Trophoblast cell (in vitro differentiated cells and primary cell): ENCODE results near the gene BUB1B.

Source experiments
- DNase-seq, 2 donors: peaks; one replicate each; pipeline ENCODE4 v3.0.0-alpha.2; 2016
- H2AFZ ChIP-seq: 2 replicates; pipeline ENCODE4 v1.6.1; 2013; ENCODE audit warnings: low read length, moderate library complexity, mild to moderate bottlenecking; ENCODE audit not compliant: insufficient read depth, poor library complexity
- H2AK5ac ChIP-seq: 2 replicates; pipeline ENCODE4 v1.6.1; 2013; ENCODE audit warnings: mild to moderate bottlenecking, low read length
- H2BK120ac ChIP-seq: 2 replicates; pipeline ENCODE4 v1.6.1; 2013; ENCODE audit warnings: low read length, mild to moderate bottlenecking, moderate library complexity; ENCODE audit not compliant: insufficient read depth, poor library complexity
- H2BK12ac ChIP-seq: 2 replicates; pipeline ENCODE4 v1.6.1; 2013; ENCODE audit warnings: mild to moderate bottlenecking, low read length, moderate library complexity
- H2BK5ac ChIP-seq: 2 replicates; pipeline ENCODE4 v1.6.1; 2013; ENCODE audit warnings: low read length, low read depth, moderate library complexity, mild to moderate bottlenecking; ENCODE audit not compliant: poor library complexity
- H3K14ac ChIP-seq: 2 replicates; pipeline ENCODE4 v1.6.1; 2013; ENCODE audit warnings: mild to moderate bottlenecking, low read length
- H3K18ac ChIP-seq: 2 replicates; pipeline ENCODE4 v1.6.1; 2013; ENCODE audit warnings: mild to moderate bottlenecking, low read length
- H3K23ac ChIP-seq: 2 replicates; pipeline ENCODE4 v1.6.1; 2013; ENCODE audit warnings: low read length
- H3K27ac ChIP-seq: 2 replicates; pipeline ENCODE4 v1.5.1; 2013; ENCODE audit warnings: low read depth, mild to moderate bottlenecking, inconsistent platforms, low read length, moderate library complexity
- H3K27me3 ChIP-seq: 2 replicates; pipeline ENCODE4 v1.6.1; 2013; ENCODE audit warnings: inconsistent platforms, mild to moderate bottlenecking, low read length, moderate library complexity; ENCODE audit not compliant: insufficient read depth
- H3K36me3 ChIP-seq, 2 experiments: 1 replicate in 1 of 2; 2 replicates in 1 of 2; pipeline ENCODE4 v1.6.1; 2013; ENCODE audit warnings: low read length in 2 of 2, mild to moderate bottlenecking in 2 of 2, moderate library complexity in 1 of 2; ENCODE audit not compliant: insufficient read depth in 2 of 2, control insufficient read depth in 1 of 2
- H3K4ac ChIP-seq: 2 replicates; pipeline ENCODE4 v1.6.1; 2013; ENCODE audit warnings: low read depth, mild to moderate bottlenecking, low read length, moderate library complexity
- H3K4me1 ChIP-seq, 2 experiments: 1 replicate in 1 of 2; 2 replicates in 1 of 2; pipeline ENCODE4 v1.6.1; 2013; ENCODE audit warnings: low read length in 2 of 2, mild to moderate bottlenecking in 2 of 2, moderate library complexity in 1 of 2; ENCODE audit not compliant: insufficient read depth in 2 of 2, control insufficient read depth in 1 of 2
- H3K4me2 ChIP-seq: 2 replicates; pipeline ENCODE4 v1.6.1; 2013; ENCODE audit warnings: inconsistent platforms, mild to moderate bottlenecking, low read length, moderate library complexity
- H3K4me3 ChIP-seq: 2 replicates; pipeline ENCODE4 v1.5.1; 2013; ENCODE audit warnings: mild to moderate bottlenecking, low read depth, low read length, inconsistent platforms
- H3K79me1 ChIP-seq: one replicate; pipeline ENCODE4 v1.6.1; 2013; ENCODE audit warnings: low read length
- H3K79me2 ChIP-seq: 2 replicates; pipeline ENCODE4 v1.6.1; 2013; ENCODE audit warnings: low read length, mild to moderate bottlenecking; ENCODE audit not compliant: control insufficient read depth, insufficient read depth, poor library complexity
- H3K9ac ChIP-seq: 2 replicates; pipeline ENCODE4 v1.6.1; 2013; ENCODE audit warnings: mild to moderate bottlenecking, low read length
- H3K9me3 ChIP-seq: 2 replicates; pipeline ENCODE4 v1.6.1; 2013; ENCODE audit warnings: low read depth, mild to moderate bottlenecking, control low read depth, inconsistent platforms, low read length; ENCODE audit not compliant: insufficient read depth
- H4K12ac ChIP-seq: 2 replicates; pipeline ENCODE4 v1.6.1; 2013; ENCODE audit warnings: low read depth, mild to moderate bottlenecking, low read length, moderate library complexity
- H4K8ac ChIP-seq: 2 replicates; pipeline ENCODE4 v1.6.1; 2013; ENCODE audit warnings: low read depth, mild to moderate bottlenecking, low read length, moderate library complexity
- H4K91ac ChIP-seq: one replicate; pipeline ENCODE4 v1.6.1; 2013; ENCODE audit warnings: low read depth, mild to moderate bottlenecking, low read length, moderate library complexity
- WGBS: extraction: QIAGEN DNeasy Blood & Tissue Kit; methylation state at CpG from one replicate; pipeline ENCODE4 v1.1.7; 2013; ENCODE audit warnings: missing lambda C conversion rate; ENCODE audit not compliant: insufficient read length, insufficient coverage; ENCODE audit errors: extremely low coverage; 5-methylcytosine and 5-hydroxymethylcytosine counted together

Gene BUB1B

GRCh38 chr15:40146037-40146436 is 14.8 kb upstream of the BUB1B start:
- Histone ChIP-seq H3K14ac (no peak overlapping the region), H2BK5ac (no peak overlapping the region), H3K4me2 (no peak overlapping the region), H4K8ac (no peak overlapping the region), H3K4me1 (peaks cover 3 to 4% of the 10 kb centered on the region in 2 experiments), H4K12ac (no peak overlapping the region), H3K9ac (no peak overlapping the region), H2BK120ac (no peak overlapping the region), H3K23ac (no peak overlapping the region), H3K4ac (no peak overlapping the region), H2BK12ac (no peak overlapping the region), H3K9me3 (no peaks in the 10 kb centered on the region), H2AFZ (no peak overlapping the region), H3K36me3 (no peaks in the 10 kb centered on the region), H2AK5ac (no peak overlapping the region), H3K79me2 (no peaks in the 10 kb centered on the region), H3K79me1 (no peaks in the 10 kb centered on the region), H3K27me3 (no peaks in the 10 kb centered on the region), H4K91ac (no peak overlapping the region), H3K27ac (no peak overlapping the region), H3K4me3 (no peak overlapping the region), H3K18ac (no peak overlapping the region)
- whole genome bisulfite sequencing = no CpG with 5 or more reads among the region's 4 CpGs
- peak in 1 of 2 donors; percentile 28 for DNase-seq

DNA sequence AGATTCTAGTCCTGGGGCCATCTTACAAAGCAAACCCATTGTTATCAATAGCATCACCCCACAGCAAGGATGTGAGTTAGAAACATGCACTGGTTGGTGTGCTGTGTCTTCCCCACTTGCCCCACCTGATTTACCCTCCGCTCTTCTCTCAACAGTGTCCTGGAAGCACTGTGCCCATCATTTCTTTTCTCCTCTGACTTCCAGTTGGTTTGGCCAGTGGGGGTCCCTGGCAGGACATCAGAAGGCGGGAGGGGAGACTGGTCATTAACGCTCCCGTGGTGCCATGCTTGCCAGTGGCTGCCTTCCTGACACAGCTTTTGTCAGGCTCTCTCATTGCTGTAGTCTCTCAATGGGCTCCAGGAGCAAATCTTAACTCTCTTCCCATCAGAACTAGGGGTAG is 11.5 kb upstream of the BUB1B start:
- DNase-seq = no peak
- no peak overlapping the region for H2BK120ac ChIP-seq
- no peak overlapping the region for H3K4ac ChIP-seq
- H3K27me3 ChIP-seq = no peaks in the 10 kb centered on the region
- H4K8ac ChIP-seq = no peak overlapping the region
- H3K23ac ChIP-seq = no peak overlapping the region
- H3K18ac ChIP-seq = no peak overlapping the region
- H3K9ac ChIP-seq = no peak overlapping the region
- H3K9me3 ChIP-seq = no peaks in the 10 kb centered on the region
- no peak overlapping the region for H3K14ac ChIP-seq
- H2AFZ ChIP-seq = no peak overlapping the region
- no peak overlapping the region for H3K27ac ChIP-seq
- peaks cover 3 to 4% of the 10 kb centered on the region in 2 experiments for H3K4me1 ChIP-seq
- H4K12ac ChIP-seq = no peak overlapping the region
- no peak overlapping the region for H4K91ac ChIP-seq
- no peaks in the 10 kb centered on the region for H3K79me1 ChIP-seq
- H3K4me2 ChIP-seq = no peak overlapping the region
- no CpG with 5 or more reads among the region's 4 CpGs for whole genome bisulfite sequencing
- no peaks in the 10 kb centered on the region for H3K79me2 ChIP-seq
- H3K4me3 ChIP-seq = no peak overlapping the region
- H2AK5ac ChIP-seq = no peak overlapping the region
- no peak overlapping the region for H2BK12ac ChIP-seq
- H2BK5ac ChIP-seq = no peak overlapping the region
- no peaks in the 10 kb centered on the region for H3K36me3 ChIP-seq

GRCh38 chr15:40150163-40150925 is 10.5 kb upstream of the BUB1B start:
- H2BK120ac ChIP-seq = no peak overlapping the region
- no CpG with 5 or more reads among the region's 9 CpGs for WGBS
- no peaks in the 10 kb centered on the region for H3K79me2 ChIP-seq
- H3K36me3 ChIP-seq = no peaks in the 10 kb centered on the region
- no peaks in the 10 kb centered on the region for H3K27me3 ChIP-seq
- H3K23ac ChIP-seq = no peak overlapping the region
- no peaks in the 10 kb centered on the region for H3K9me3 ChIP-seq
- H2BK5ac ChIP-seq = no peak overlapping the region
- no peak overlapping the region for H2AFZ ChIP-seq
- no peak overlapping the region for H3K18ac ChIP-seq
- peaks cover 4 to 11% of the 10 kb centered on the region in 2 experiments for H3K4me1 ChIP-seq
- no peak overlapping the region for H3K14ac ChIP-seq
- no peak overlapping the region for H4K12ac ChIP-seq
- H3K4me2 ChIP-seq = no peak overlapping the region
- H3K27ac ChIP-seq = no peak overlapping the region
- H3K79me1 ChIP-seq = peaks cover under 1% of the 10 kb centered on the region
- H2BK12ac ChIP-seq = no peak overlapping the region
- H3K4ac ChIP-seq = no peak overlapping the region
- no peak overlapping the region for H3K9ac ChIP-seq
- peak in 1 of 2 donors; percentile 7 for DNase-seq
- no peak overlapping the region for H4K91ac ChIP-seq
- no peak overlapping the region for H4K8ac ChIP-seq
- no peak overlapping the region for H2AK5ac ChIP-seq
- H3K4me3 ChIP-seq = no peak overlapping the region

GRCh38 chr15:40151499-40151898 is 9.4 kb upstream of the BUB1B start:
- Histone ChIP-seq H3K14ac (no peak overlapping the region), H3K4me1 (peaks cover 5 to 15% of the 10 kb centered on the region in 2 experiments), H3K79me2 (no peaks in the 10 kb centered on the region), H2AFZ (no peak overlapping the region), H3K4ac (no peak overlapping the region), H3K27ac (no peak overlapping the region), H3K27me3 (no peaks in the 10 kb centered on the region), H3K4me2 (no peak overlapping the region), H3K79me1 (peaks cover 2% of the 10 kb centered on the region), H3K9me3 (no peaks in the 10 kb centered on the region), H2AK5ac (no peak overlapping the region), H4K8ac (no peak overlapping the region), H3K23ac (no peak overlapping the region), H2BK5ac (no peak overlapping the region), H3K18ac (no peak overlapping the region), H3K4me3 (no peak overlapping the region), H4K91ac (no peak overlapping the region), H3K9ac (no peak overlapping the region), H3K36me3 (no peaks in the 10 kb centered on the region), H2BK12ac (no peak overlapping the region), H4K12ac (no peak overlapping the region), H2BK120ac (no peak overlapping the region)
- no CpG with 5 or more reads among the region's 6 CpGs for WGBS
- no peak for DNase-seq
